Skeletal muscle tissue (tissue), 1 donor: ENCODE measurements around the gene TPSAB1. TPM values are rescaled to one million over a fixed set of nuclear protein-coding genes. Genes with fewer than 3 reads are reported as not detected.

Source experiments
- total RNA-seq: library from RNA; depleted of rRNA; stranded (reverse); fragments of >200 nt; gene quantifications from one replicate; pipeline ENCODE4 v1.2.3, GENCODE V29; 2014

TPSAB1 gene
- total RNA-seq, 1 donor from 2014 or later, result 1.0 TPM

Other genes with a start within 250 kb of the TPSAB1 start
- not detected for gene SSTR5, start 168.0 kb upstream of the TPSAB1 start, total RNA-seq
- not detected for gene C1QTNF8, start 144.5 kb upstream of the TPSAB1 start, total RNA-seq
- 26.1 TPM for gene CACNA1H, start 87.6 kb upstream of the TPSAB1 start, total RNA-seq
- gene TPSG1, start 15.4 kb upstream of the TPSAB1 start, total RNA-seq, result not detected
- not detected for gene TPSB2, start 10.5 kb upstream of the TPSAB1 start, total RNA-seq
- gene TPSD1, start 15.4 kb downstream of the TPSAB1 start, total RNA-seq, result not detected
- gene UBE2I, start 68.9 kb downstream of the TPSAB1 start, total RNA-seq, result 35.0 TPM
- gene BAIAP3, start 92.9 kb downstream of the TPSAB1 start, total RNA-seq, result 1.0 TPM
- 48.5 TPM for gene TSR3, start 111.2 kb downstream of the TPSAB1 start, total RNA-seq
- 18.3 TPM for gene GNPTG, start 111.2 kb downstream of the TPSAB1 start, total RNA-seq
- gene UNKL, start 174.0 kb downstream of the TPSAB1 start, total RNA-seq, result 3.7 TPM
- gene UQCC4, start 180.0 kb downstream of the TPSAB1 start, total RNA-seq, result 10.4 TPM
- gene PERCC1, start 190.4 kb downstream of the TPSAB1 start, total RNA-seq, result not detected
- gene CCDC154, start 203.9 kb downstream of the TPSAB1 start, total RNA-seq, result under 0.01 TPM
- gene CLCN7, start 234.3 kb downstream of the TPSAB1 start, total RNA-seq, result 31.8 TPM
- gene PTX4, start 248.2 kb downstream of the TPSAB1 start, total RNA-seq, result 1.0 TPM